Lung (tissue), 12 donors: Measurements from ENCODE around the gene SPEF2. TPM values are rescaled to one million over a fixed set of nuclear protein-coding genes. Genes with fewer than 3 reads are reported as not detected.

Experiments
- ATAC-seq: fragments of 200-7000 bp; cut with Tn5 transposase; one replicate; pipeline ENCODE4 v1.9.1; 2020; ENCODE audit warnings: moderate number of reproducible peaks; ENCODE audit not compliant: insufficient read depth, low FRiP score
- DNase-seq, 3 donors: peaks; one replicate each; pipeline ENCODE4 v3.0.0-alpha.2; 2013 to 2017
- H3K27ac ChIP-seq, 2 donors: one replicate each; pipeline ENCODE4 v1.5.1; 2013; ENCODE audit warnings: mild to moderate bottlenecking in 2 of 2, moderate library complexity in 2 of 2, control low read depth in 1 of 2, inconsistent platforms in 1 of 2, low read depth in 1 of 2, low read length in 1 of 2
- H3K27me3 ChIP-seq, 3 donors: one replicate each; pipeline ENCODE4 v1.5.1; 2013; ENCODE audit warnings: low read length in 2 of 3; ENCODE audit not compliant: control insufficient read depth in 3 of 3, insufficient read depth in 3 of 3
- H3K36me3 ChIP-seq, 4 donors: one replicate each; pipeline ENCODE4 v1.5.1; 2013; ENCODE audit warnings: low read length in 4 of 4, mild to moderate bottlenecking in 1 of 4, moderate library complexity in 1 of 4; ENCODE audit not compliant: control insufficient read depth in 4 of 4, insufficient read depth in 4 of 4
- H3K4me1 ChIP-seq, 5 donors: one replicate each; pipeline ENCODE4 v1.5.1; 2013; ENCODE audit warnings: low read length in 5 of 5, mild to moderate bottlenecking in 2 of 5, moderate library complexity in 1 of 5; ENCODE audit not compliant: control insufficient read depth in 5 of 5, insufficient read depth in 5 of 5
- H3K4me3 ChIP-seq: one replicate; pipeline ENCODE4 v1.5.1; 2013; ENCODE audit warnings: mild to moderate bottlenecking, control low read depth, moderate library complexity
- H3K9ac ChIP-seq, 2 donors: one replicate each; pipeline ENCODE4 v1.5.1; 2013; ENCODE audit warnings: low read length in 2 of 2, control low read depth in 1 of 2; ENCODE audit not compliant: insufficient read depth in 1 of 2
- H3K9me3 ChIP-seq, 4 donors: one replicate each; pipeline ENCODE4 v1.5.1; 2013; ENCODE audit warnings: low read length in 3 of 4, mild to moderate bottlenecking in 1 of 4, moderate library complexity in 1 of 4; ENCODE audit not compliant: control insufficient read depth in 4 of 4, insufficient read depth in 3 of 4
- WGBS, 2 donors: extraction: QIAGEN DNeasy Blood & Tissue Kit; methylation state at CpG; one replicate each; pipeline ENCODE4 v1.1.7; 2013; 5-methylcytosine and 5-hydroxymethylcytosine counted together
- polyA plus RNA-seq, 2 donors: library from polyadenylated mRNA; stranded (reverse); fragments of 200-250 nt; gene quantifications; one replicate each; pipeline ENCODE4 v1.2.1, GENCODE V29; 2013
- total RNA-seq, 2 donors: library from RNA; depleted of rRNA in 1 of 2; stranded (reverse); fragments of >200 nt in 1 of 2; gene quantifications; one replicate each; pipeline ENCODE4 v1.2.1, GENCODE V29; 2014 to 2021
- TF ChIP-seq, protein P1 (sequence below): IDR thresholded peaks from 2 replicates; pipeline ENCODE4 v1.5.1; 2012; ENCODE audit warnings: mild to moderate bottlenecking; ENCODE audit errors: control extremely low read depth, extremely low read depth
- donor health status: control.
- donor health status: control.
- donor health status: Bipolar disorder and iron deficiency.
- donor health status: healthy.
- donor health status: DM: yes; HTN: yes; CAD: no.

SPEF2 gene
- total and polyA plus RNA-seq, 4 donors = 2.7 to 73.9 (median 11.3) TPM

DNA sequence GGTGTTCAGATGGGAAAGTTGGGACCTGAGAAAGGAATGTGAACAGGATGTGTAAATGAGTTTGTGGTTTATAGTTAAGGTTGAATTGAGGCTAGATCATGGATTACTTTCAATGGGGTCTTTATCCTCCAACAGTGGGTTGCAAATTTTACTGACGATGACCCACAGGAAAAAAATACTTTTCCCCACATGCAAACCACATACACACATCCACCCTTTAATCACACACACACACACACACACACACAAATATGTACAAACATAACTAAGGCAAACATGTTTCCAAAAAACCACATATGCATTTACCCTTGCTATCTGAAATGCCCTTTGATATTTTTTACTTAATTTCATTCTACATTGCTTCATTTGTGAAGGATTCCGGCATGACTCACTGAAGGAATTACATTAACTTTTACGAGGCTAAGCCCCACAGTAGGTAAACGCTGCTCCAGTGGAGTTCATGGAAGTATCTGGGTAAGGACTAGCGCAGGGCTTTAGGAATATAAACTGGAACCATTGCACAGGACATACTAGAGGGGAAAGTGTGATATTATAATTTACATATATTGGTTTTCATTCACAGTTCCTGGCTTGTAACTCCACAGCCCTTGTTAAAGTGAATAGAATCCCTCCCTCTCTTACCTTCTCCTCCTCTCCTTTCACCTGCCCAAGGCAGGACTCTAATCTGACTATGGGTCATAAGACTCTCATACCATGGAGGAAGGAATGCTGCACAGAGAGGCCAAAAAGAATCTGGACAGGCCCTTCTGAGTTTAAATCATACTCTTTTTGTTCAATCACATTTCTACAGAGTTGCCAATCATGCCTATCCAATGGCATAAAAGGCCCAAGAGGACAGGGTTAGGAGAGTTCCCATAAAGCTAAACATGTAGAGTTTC, 8.5 kb upstream of the SPEF2 start:
- Histone ChIP-seq H3K27me3 (no peaks in the 10 kb centered on the region), H3K4me1 (no peaks in the 10 kb centered on the region), H3K9ac (no peak overlapping the region), H3K9me3 (peaks cover 0 to 6% (median 0%) of the 10 kb centered on the region in 4 donors), H3K4me3 (no peak overlapping the region), H3K27ac (no peak overlapping the region), H3K36me3 (no peaks in the 10 kb centered on the region)
- WGBS, 2 donors = 89 to 92% methylated on average over 5 of the region's 5 CpGs
- ATAC-seq (no peak), DNase-seq (no peak)
- TF ChIP-seq, protein P1, sequence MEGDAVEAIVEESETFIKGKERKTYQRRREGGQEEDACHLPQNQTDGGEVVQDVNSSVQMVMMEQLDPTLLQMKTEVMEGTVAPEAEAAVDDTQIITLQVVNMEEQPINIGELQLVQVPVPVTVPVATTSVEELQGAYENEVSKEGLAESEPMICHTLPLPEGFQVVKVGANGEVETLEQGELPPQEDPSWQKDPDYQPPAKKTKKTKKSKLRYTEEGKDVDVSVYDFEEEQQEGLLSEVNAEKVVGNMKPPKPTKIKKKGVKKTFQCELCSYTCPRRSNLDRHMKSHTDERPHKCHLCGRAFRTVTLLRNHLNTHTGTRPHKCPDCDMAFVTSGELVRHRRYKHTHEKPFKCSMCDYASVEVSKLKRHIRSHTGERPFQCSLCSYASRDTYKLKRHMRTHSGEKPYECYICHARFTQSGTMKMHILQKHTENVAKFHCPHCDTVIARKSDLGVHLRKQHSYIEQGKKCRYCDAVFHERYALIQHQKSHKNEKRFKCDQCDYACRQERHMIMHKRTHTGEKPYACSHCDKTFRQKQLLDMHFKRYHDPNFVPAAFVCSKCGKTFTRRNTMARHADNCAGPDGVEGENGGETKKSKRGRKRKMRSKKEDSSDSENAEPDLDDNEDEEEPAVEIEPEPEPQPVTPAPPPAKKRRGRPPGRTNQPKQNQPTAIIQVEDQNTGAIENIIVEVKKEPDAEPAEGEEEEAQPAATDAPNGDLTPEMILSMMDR = no peak

DNA sequence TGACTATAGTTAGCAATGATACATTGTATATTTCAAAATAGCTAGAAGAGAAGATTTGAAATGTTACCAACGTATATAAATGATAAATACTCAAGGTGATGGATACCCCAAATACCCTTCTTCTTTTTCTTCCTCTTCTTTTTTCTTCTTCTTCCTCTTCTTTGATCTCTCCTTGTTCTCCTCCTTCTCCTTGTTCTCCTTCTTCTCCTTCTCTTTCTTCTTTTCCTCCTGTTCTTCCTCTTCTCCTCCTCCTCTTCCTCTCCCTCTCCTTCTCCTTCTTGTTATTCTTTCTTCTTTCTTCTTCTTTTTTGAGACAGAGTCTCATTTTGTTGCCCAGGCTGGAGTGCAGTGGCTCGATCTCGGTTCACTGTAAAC, 616 bp upstream of the SPEF2 start:
- Histone ChIP-seq H3K27ac (no peak overlapping the region), H3K9ac (no peak overlapping the region), H3K9me3 (no peaks in the 10 kb centered on the region), H3K27me3 (no peaks in the 10 kb centered on the region), H3K4me3 (no peak overlapping the region), H3K4me1 (peaks cover 0 to 10% (median 3%) of the 10 kb centered on the region in 5 donors), H3K36me3 (no peaks in the 10 kb centered on the region)
- DNase-seq = no peak
- no peak for ATAC-seq
- TF ChIP-seq, protein P1 = no peak
- WGBS, 2 donors = 47 to 49% methylated on average over 3 of the region's 3 CpGs

DNA sequence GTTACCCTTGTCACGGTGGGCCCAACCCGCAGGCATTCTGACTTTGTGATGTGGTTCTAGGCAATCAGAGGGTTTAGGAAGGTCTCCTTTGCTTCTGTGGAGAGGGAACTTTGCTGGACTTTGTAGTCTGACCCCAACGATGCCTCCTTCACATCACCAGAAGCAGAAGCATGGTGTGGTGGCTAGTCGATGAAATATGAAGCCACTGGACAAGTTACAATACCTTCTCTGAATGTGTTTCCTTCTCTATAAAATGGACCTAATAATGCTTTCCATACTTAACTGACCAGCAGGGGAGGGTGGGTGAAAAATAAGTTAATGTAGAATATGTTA, 607 bp downstream of the SPEF2 start:
- Histone ChIP-seq H3K9ac (peak overlapping the region; percentile 35 to 83), H3K9me3 (no peaks in the 10 kb centered on the region), H3K27me3 (no peaks in the 10 kb centered on the region), H3K36me3 (no peaks in the 10 kb centered on the region), H3K4me1 (peaks cover 0 to 10% (median 3%) of the 10 kb centered on the region in 5 donors), H3K4me3 (peak overlapping the region; percentile 66), H3K27ac (peak overlapping the region in 1 of 2 donors; percentile 15)
- WGBS, 2 donors = 0 to 7% methylated on average over 4 of the region's 4 CpGs
- ATAC-seq = no peak
- TF ChIP-seq, protein P1 = no peak
- DNase-seq = peak in 2 of 3 donors; percentile 39 to 48

DNA sequence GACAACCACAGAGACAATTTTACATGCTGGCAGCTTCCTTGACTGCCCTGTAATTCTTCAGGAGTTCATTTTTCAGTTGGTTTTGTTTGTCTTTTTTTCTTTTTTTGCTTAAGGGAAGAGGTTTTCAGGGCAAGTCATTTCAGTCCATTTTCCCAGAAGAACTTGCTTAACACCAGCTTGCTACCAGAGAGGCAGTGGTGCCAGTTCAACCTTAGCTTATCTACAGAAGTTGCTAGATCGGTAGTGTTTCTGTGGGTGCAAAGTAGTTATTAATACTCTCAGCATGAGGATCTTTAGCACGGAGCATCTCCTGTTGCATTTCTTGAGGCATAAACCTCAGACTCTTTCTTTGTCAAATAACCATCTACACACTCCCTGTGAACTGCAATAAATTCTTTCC, 1.1 kb downstream of the SPEF2 start:
- DNase-seq = peak in 1 of 3 donors; percentile 17
- Histone ChIP-seq H3K27ac (no peak overlapping the region), H3K9ac (no peak overlapping the region), H3K9me3 (no peaks in the 10 kb centered on the region), H3K4me1 (peaks cover 0 to 10% (median 3%) of the 10 kb centered on the region in 5 donors), H3K4me3 (no peak overlapping the region), H3K27me3 (no peaks in the 10 kb centered on the region), H3K36me3 (no peaks in the 10 kb centered on the region)
- ATAC-seq = no peak
- 50 to 76% methylated on average over 2 of the region's 2 CpGs for WGBS, 2 donors
- TF ChIP-seq, protein P1 = no peak
